Measurements from ENCODE around the gene FBXW2.

The FBXW2 gene

DNA sequence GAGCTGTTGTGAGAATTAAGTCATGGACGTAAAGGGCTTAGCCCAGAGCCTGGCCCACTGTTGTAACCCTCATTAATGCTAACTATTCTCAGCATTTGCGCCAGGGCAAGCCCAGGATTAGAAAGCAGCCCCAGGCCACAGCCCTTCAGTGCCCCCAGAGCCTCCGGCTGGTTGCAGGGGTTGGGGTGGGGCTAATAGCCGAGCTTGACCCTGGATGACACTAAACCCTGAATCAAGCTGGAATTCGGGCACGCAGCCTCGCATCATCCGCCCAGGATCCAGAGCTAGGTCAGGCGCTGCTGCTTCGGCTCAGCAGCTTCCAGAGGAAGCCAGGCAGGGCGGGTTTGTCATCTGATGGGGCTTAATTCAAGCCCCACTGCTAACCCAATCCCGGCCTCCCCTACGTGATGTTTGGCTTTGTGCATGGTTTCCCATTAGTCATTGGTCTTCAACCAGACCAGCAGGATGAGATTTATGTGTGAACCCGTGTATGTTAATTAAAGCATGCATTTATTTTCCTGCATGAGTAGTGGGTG, 77.8 kb downstream of the FBXW2 start:
- Mint-ChIP-seq H3K9me3 (no peaks in the 10 kb centered on the region), H3K4me1 (peaks cover 36% of the 10 kb centered on the region), H3K27me3 (no peaks in the 10 kb centered on the region), H3K27ac (no peak overlapping the region), H3K4me3 (peak overlapping the region in 1 of 2 donors; percentile 81)
- ATAC-seq (no peak), DNase-seq (no peak)

DNA sequence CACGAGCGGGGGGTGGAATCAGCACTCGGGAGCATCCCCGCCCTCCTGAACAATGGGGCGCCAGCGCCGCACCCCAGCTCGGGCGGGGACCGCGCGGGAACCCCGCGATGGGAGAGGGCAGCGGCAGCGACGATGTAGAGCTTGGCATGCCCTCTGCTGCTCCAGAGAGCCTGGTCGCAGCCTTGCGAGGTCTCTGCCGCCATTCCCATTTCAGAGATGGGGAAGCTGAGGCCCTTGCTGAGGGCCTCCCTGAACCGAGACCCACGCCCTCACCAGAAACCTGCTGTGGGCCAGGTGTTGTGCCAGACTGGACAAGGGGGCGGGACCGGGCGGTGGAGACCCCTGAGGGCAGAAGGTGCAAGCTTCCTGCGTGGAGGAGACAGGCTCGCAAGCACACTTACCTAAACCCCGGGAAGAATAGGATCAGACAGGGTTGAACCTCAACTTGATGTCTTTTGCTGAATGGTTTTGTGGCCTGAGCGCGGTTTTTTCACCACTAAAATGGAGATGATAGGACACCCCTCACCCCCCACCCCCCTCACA, 78.3 kb downstream of the FBXW2 start:
- Mint-ChIP-seq H3K27ac (peak overlapping the region; percentile 66 to 80), H3K9me3 (no peaks in the 10 kb centered on the region), H3K4me3 (peak overlapping the region; percentile 81 to 85), H3K27me3 (no peaks in the 10 kb centered on the region), H3K4me1 (peaks cover 40% of the 10 kb centered on the region)
- DNase-seq (no peak), ATAC-seq (no peak)

DNA sequence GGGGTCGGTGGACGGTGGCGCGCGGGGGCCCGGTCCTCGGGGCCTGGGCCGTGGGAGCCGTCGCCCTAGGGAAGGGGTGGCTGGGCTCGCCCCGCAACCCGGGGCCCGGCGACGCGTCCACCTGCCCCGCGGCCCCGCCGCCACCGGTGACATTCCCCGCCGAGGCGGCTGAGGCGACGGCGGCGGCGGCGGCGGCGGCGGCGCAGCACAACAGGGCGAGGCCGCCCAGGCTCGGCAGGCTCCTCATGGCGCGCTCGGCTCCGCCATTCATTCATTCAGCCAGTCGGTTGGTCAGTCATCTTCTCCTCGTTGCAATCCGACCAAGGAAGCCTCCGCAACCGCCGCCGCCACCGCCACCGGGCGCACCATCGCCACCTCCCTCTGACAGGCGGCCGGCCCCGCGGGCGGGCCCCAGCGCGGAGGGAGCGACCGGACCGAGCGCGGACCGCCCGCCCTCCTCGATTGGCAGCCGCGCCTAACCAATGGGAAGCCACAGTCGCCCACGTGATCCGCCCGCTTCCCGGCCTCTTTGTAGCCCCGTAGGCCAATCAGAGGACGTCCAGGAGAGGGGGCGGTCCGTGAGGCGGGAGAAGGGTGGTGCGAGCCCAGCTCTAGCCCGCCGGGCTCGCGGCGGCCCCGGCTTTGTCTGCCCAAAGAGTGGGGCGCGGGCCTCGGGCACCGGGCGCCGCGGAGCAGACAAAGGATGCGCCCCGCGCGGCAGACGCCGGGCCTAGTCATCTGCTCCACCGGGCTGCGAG, 78.9 kb downstream of the FBXW2 start, which contains the start of gene MEGF9:
Gene MEGF9 (minus strand): TSS at position 383 of the 758 bp plus-strand sequence. CDS start 112 bp downstream, at position 271.
- Mint-ChIP-seq H3K27me3 (no peaks in the 10 kb centered on the region), H3K4me1 (peaks cover 43% of the 10 kb centered on the region), H3K27ac (peak within 1 kb of the TSS; percentile 91 to 95), H3K4me3 (peak within 1 kb of the TSS; percentile 91 to 98), H3K9me3 (no peaks in the 10 kb centered on the region)
- peak; percentile 95 to 96 for DNase-seq
- ATAC-seq: peak; percentile 97

- ATAC-seq: no peak
- peaks cover 47% of the 10 kb centered on the region for H3K4me1 Mint-ChIP-seq
- H3K9me3 Mint-ChIP-seq: no peaks in the 10 kb centered on the region
- peak overlapping the region; percentile 91 to 95 for H3K27ac Mint-ChIP-seq
- peak overlapping the region; percentile 91 to 98 for H3K4me3 Mint-ChIP-seq
- peak; percentile 17 to 26 for DNase-seq
- H3K27me3 Mint-ChIP-seq: no peaks in the 10 kb centered on the region
Observed at GRCh38 chr9:120713257-120714087, 79.7 kb downstream of the FBXW2 start.

GRCh38 chr9:120712539-120713031, 80.6 kb downstream of the FBXW2 start:
- H3K4me1 Mint-ChIP-seq: peaks cover 47% of the 10 kb centered on the region
- no peaks in the 10 kb centered on the region for H3K9me3 Mint-ChIP-seq
- ATAC-seq: no peak
- no peak overlapping the region for H3K27ac Mint-ChIP-seq
- peak overlapping the region; percentile 91 to 98 for H3K4me3 Mint-ChIP-seq
- H3K27me3 Mint-ChIP-seq: no peaks in the 10 kb centered on the region
- no peak for DNase-seq

- Mint-ChIP-seq H3K27me3 (no peaks in the 10 kb centered on the region), H3K4me1 (peaks cover 47% of the 10 kb centered on the region), H3K4me3 (peak overlapping the region; percentile 91 to 98), H3K9me3 (no peaks in the 10 kb centered on the region), H3K27ac (no peak overlapping the region)
- DNase-seq (no peak), ATAC-seq (no peak)
Observed at GRCh38 chr9:120711841-120712538, 81.2 kb downstream of the FBXW2 start.

DNA sequence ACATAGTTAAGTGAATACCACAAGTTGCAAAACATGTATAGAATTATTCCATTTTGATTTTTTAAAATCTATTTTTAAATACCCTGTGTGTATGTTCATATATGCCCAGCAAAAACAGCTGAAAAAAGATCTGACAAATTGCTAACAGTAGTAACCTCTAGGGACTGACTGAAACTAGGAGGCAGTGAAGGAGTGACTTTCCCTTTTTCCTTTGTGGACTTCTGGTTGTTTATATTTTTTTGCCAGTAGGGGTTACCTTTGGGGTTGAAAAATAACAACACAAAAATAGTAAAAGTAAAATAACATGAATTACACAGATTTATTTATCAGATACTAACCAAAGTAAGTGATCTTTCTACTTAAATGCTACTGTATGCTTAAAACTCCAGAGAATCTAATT, 81.9 kb downstream of the FBXW2 start:
- Mint-ChIP-seq H3K9me3 (no peaks in the 10 kb centered on the region), H3K27ac (no peak overlapping the region), H3K4me1 (peaks cover 47% of the 10 kb centered on the region), H3K4me3 (peak overlapping the region in 1 of 2 donors; percentile 91), H3K27me3 (no peaks in the 10 kb centered on the region)
- DNase-seq: no peak
- no peak for ATAC-seq

DNA sequence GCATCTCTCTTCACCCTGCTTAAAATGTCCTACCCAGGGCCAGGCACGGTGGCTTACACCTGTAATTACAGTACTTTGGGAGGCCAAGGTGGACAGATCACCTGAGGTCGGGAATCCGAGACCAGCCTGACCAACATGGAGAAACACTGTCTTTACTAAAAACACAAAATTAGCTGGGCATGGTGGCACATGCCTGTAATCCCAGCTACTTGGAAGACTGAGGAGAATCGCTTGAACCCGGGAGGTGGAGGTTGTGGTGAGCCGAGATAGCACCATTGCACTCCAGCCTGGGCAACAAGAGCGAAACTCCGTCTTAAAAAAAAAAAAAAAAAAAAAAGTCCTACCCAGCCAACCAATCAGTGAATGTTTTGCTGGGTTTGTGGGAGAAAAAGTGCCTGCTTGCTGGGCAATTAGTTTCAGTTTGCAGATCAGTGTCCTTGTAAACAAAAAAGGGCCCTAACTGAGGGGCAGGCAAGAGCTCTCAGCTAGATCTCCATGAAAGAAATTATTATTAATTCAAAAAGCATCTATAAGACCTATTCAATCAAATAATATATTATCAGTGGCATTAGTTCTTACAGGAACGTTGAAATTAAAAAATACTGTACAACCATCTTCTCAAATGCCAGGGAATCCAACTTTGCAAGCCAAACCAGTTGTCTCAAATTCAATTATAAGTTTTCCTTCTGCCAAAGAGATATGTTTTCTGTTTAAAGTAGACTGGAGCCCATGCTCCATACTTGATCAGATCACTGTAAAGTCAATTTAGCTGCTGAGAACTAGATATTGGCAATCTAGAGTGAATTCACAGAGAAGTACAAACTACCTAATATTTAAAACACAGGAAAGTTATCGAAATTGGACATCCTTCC, 82.9 kb downstream of the FBXW2 start:
- Mint-ChIP-seq H3K27ac (peak overlapping the region; percentile 78 to 89), H3K27me3 (no peaks in the 10 kb centered on the region), H3K9me3 (no peaks in the 10 kb centered on the region), H3K4me1 (peaks cover 47% of the 10 kb centered on the region), H3K4me3 (peak overlapping the region; percentile 80 to 91)
- no peak for ATAC-seq
- peak; percentile 19 to 36 for DNase-seq

DNA sequence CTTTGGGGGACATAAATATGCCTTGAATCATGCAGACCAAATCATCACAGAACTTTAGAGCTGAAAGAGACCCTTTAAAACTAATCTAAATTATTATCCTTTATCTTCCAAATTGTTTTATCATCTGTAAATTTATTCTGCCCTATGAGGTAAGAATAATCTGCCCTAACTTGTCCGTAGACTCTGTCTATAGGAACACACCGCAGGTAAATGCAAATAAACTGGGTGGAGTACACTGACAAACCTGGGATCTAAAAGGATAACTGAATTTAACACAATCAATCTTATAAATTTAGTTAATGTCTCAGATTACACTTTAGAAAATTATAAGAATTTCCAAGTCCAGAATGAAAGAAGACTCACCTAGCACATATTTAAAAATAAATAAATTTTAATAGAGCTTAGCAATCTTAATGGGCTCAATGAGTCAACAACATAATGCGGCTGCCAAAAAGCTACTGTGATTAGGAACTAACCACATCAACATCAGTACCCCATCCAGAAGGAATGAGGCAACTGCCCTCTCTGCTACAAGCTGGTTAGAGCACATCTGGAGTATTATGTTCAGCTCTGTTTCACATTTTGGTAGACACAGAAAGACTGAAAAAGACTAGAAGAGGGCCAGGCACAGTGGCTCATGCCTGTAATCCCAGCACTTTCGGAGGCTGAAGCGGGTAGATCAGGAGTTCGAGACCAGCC, 84.5 kb downstream of the FBXW2 start:
- Mint-ChIP-seq H3K27ac (no peak overlapping the region), H3K4me1 (peaks cover 41% of the 10 kb centered on the region), H3K4me3 (peak overlapping the region in 1 of 2 donors; percentile 26), H3K27me3 (no peaks in the 10 kb centered on the region), H3K9me3 (no peaks in the 10 kb centered on the region)
- ATAC-seq (no peak), DNase-seq (no peak)

DNA sequence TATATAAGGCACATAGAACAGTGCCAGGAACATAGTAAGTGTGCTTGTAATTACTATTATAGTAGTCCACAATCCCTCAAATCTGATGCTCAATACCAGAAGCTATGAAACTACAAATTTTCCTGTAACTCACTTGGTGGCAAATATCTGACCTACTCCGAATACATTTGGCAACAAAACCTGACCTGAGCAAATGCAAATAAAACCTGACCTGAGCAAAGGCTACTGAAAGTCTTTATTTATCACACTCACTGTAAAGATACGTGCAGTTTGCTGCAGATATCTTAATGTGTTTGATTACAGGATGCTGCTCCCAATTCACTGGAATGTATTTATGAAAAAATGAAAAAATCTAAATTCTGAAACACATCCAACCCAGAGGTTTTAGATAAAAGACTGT, 86.0 kb downstream of the FBXW2 start:
- Mint-ChIP-seq H3K4me1 (peaks cover 27% of the 10 kb centered on the region), H3K4me3 (no peak overlapping the region), H3K27ac (no peak overlapping the region), H3K27me3 (no peaks in the 10 kb centered on the region), H3K9me3 (no peaks in the 10 kb centered on the region)
- DNase-seq (no peak), ATAC-seq (no peak)
